A549 (cell line): ENCODE results near the gene SLC38A4.

ENCODE experiments used
- CTCF ChIP-seq: fragments of >200 bp; sonication (Bioruptor Twin); formaldehyde crosslinking; IDR thresholded peaks from 3 replicates; pipeline ENCODE4 v1.5.1; 2016
- KDM5A ChIP-seq: fragments of 200-600 bp; sonication (generic); IDR thresholded peaks from 2 replicates; pipeline ENCODE4 v1.6.1; 2016; ENCODE audit warnings: antibody characterized with exemption, mild to moderate bottlenecking
- POLR2A ChIP-seq: IDR thresholded peaks from 2 replicates; pipeline ENCODE4 v1.6.1; 2012; ENCODE audit warnings: mild to moderate bottlenecking, low read length
- TP53 ChIP-seq: fragments of 250-450 bp; sonication (Bioruptor Pico); IDR thresholded peaks from 2 replicates; pipeline ENCODE4 v1.5.0; 2021; ENCODE audit warnings: mild to moderate bottlenecking, moderate library complexity

DNA sequence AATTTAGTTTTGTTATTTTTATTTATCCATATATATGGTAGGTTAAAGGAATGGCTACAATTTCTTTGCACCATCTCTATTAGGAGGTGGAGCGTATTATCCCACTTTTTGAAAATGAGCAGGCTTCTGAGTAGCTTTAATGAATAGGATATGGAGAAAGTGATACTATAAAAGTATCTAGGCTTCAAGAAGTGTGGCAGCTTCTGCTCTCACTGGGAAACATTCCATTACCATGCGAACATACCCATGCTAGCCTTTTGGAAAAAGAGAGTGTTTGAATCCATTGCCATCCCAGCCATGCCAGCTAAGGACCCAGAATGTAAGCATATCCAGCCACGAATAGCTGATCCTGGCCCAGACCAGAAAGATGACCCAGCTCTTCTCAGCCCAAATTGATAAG lies 107.3 kb downstream of the SLC38A4 start:
- no peak for TF ChIP-seq KDM5A
- no peak for TF ChIP-seq POLR2A
- no peak for TF ChIP-seq CTCF
- no peak for TF ChIP-seq TP53 (CRISPR knock-in tag)
